Activated CD8-positive, alpha-beta memory T cell treated with anti-CD3 and anti-CD28 coated beads for 24 hours (primary cell): ENCODE results near the gene BHLHE23.

Experiments
- DNase-seq: peaks from one replicate; pipeline ENCODE4 v3.0.0-alpha.2; 2020

Gene BHLHE23

GRCh38 chr20:62958388-62959100 lies 48.2 kb downstream of the BHLHE23 start:
- DNase-seq = no peak

DNA sequence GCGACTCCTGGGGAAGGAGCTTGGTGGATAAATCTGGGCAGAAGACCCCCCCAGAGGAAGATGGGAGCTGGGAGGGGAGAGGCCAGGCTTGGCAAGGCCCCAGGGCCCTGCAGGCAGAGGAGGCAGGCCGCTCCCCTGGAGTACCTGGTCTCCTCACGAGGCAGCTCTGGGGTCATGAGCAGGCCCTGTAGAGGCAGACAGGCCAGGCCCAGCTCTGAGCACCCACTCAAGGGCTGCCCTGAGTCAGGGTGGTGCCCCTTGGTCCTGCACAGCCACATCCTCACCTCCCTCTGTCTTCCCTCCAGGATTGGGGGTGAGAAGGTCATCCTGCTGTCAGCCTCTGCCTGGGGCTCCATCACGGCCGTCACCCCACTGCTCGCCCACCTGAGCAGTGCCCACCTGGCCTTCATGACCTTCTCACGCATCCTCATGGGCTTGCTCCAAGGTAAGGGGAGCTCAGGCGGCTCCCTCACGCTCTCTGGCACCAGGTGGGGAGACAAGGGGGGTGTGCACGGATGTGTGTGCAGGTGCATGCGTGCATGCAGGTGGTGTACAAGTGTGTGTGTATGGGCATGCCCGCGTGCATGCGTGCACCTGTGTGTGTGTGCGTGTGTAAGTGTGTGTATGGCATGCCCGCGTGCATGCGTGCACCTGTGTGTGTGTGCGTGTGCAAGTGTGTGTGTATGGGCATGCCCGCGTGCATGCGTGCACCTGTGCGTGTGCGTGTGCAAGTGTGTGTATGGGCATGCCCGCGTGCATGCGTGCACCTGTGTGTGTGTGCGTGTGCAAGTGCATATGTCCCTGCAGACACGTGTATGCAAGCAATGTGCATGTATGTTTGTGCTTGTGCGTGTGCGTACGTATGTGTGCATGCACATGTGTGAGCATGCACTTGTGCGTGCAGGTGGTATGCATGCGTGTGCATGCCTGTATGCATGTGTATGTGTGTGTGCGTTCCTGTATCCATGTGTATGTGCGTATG lies 49.3 kb downstream of the BHLHE23 start:
- no peak for DNase-seq

- DNase-seq = no peak
Measured at GRCh38 chr20:62956387-62957135, 50.2 kb downstream of the BHLHE23 start.
